ENCODE data around the gene DAPK2. TPM values are rescaled to one million over a fixed set of nuclear protein-coding genes. Genes with fewer than 3 reads are reported as not detected.

Gene DAPK2
- total RNA-seq, 4 donors from 2014 or later = 45.1 to 244 (median 107) TPM

GRCh38 chr15:63880744-63881143 lies 165.5 kb downstream of the DAPK2 start:
- intact Hi-C loops (cut with DNase I; ENCODE audit: low total_unique reads) = no loop called here
- no peak for DNase-seq
- H3K4me1 ChIP-seq = no peaks in the 10 kb centered on the region
- no peak overlapping the region for H3K4me3 ChIP-seq
- in situ Hi-C loops (cut with MboI; ENCODE audit: low pct_ligation_motif_present in 1 of 4, low pct_unique_long_range_greater_than_20kb in 1 of 4, low sequenced_read_pairs in 3 of 4) = loop anchor here in 2 of 4 donors (25.0 kb wide), 1 partner anchor 118 kb away; no protein-coding TSS in a partner anchor
- no peak for TF ChIP-seq POLR2A (IDR thresholded peaks at IDR 0.05)
- TF ChIP-seq EP300 (IDR thresholded peaks at IDR 0.05; ENCODE audit: low read depth) = no peak
- no peak for TF ChIP-seq CTCF (IDR thresholded peaks at IDR 0.05)
- TF ChIP-seq POLR2AphosphoS5 (IDR thresholded peaks at IDR 0.05) = no peak
- no peaks in the 10 kb centered on the region for H3K27me3 ChIP-seq
- H3K9me3 ChIP-seq = no peaks in the 10 kb centered on the region
- H3K36me3 ChIP-seq = no peaks in the 10 kb centered on the region
- no peak overlapping the region for H3K27ac ChIP-seq
- 47 to 63% methylated on average over 4 to 5 of the region's 5 CpGs for WGBS, 2 donors (ENCODE audit: low coverage in 1 of 2)

GRCh38 chr15:63879995-63880394 lies 166.3 kb downstream of the DAPK2 start:
- Histone ChIP-seq H3K27ac (no peak overlapping the region), H3K4me1 (no peaks in the 10 kb centered on the region), H3K4me3 (no peak overlapping the region), H3K27me3 (no peaks in the 10 kb centered on the region), H3K36me3 (no peaks in the 10 kb centered on the region), H3K9me3 (no peaks in the 10 kb centered on the region)
- in situ Hi-C loops (cut with MboI; ENCODE audit: low pct_ligation_motif_present in 1 of 4, low pct_unique_long_range_greater_than_20kb in 1 of 4, low sequenced_read_pairs in 3 of 4) = loop anchor here in 2 of 4 donors (25.0 kb wide), 1 partner anchor 118 kb away; no protein-coding TSS in a partner anchor
- TF ChIP-seq CTCF (IDR thresholded peaks at IDR 0.05) = no peak
- TF ChIP-seq POLR2A (IDR thresholded peaks at IDR 0.05) = no peak
- TF ChIP-seq POLR2AphosphoS5 (IDR thresholded peaks at IDR 0.05) = no peak
- TF ChIP-seq EP300 (IDR thresholded peaks at IDR 0.05; ENCODE audit: low read depth) = no peak
- intact Hi-C loops (cut with DNase I; ENCODE audit: low total_unique reads) = no loop called here
- DNase-seq = no peak
- WGBS, 2 donors (ENCODE audit: low coverage in 1 of 2) = 88% methylated on average over 1 of the region's 1 CpG; no CpG with 5 or more reads in 1 of the 2 donors

DNA sequence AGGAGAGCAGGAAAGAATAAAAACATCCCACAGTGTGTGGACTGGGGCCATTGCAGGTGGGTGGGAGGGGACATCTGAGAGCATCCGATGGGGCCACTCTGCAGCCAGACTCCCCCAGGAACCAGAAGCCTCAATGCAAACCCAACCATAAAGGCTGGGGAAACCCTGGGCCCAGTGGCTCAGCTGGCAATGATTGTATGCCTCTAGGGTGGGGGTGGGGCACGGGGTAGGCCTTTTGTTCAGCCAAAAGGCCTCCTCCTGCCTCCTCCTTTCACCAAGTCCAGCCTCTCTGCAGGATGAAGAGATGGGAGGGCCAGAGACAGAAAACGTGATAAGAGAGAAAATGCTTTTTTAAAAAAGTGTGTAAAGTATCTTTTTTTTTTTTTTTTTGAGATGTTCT lies 167.1 kb downstream of the DAPK2 start:
- H3K27me3 ChIP-seq = no peaks in the 10 kb centered on the region
- H3K27ac ChIP-seq = no peak overlapping the region
- TF ChIP-seq POLR2A (IDR thresholded peaks at IDR 0.05) (no peak), POLR2AphosphoS5 (IDR thresholded peaks at IDR 0.05) (no peak), CTCF (IDR thresholded peaks at IDR 0.05) (no peak), EP300 (IDR thresholded peaks at IDR 0.05; ENCODE audit: low read depth) (no peak)
- in situ Hi-C loops (cut with MboI; ENCODE audit: low pct_ligation_motif_present in 1 of 4, low pct_unique_long_range_greater_than_20kb in 1 of 4, low sequenced_read_pairs in 3 of 4) (loop anchor here in 2 of 4 donors (25.0 kb wide), 1 partner anchor 117 kb away; no protein-coding TSS in a partner anchor), intact Hi-C loops (cut with DNase I; ENCODE audit: low total_unique reads) (no loop called here)
- H3K4me3 ChIP-seq = no peak overlapping the region
- H3K36me3 ChIP-seq = no peaks in the 10 kb centered on the region
- DNase-seq = no peak
- no peaks in the 10 kb centered on the region for H3K9me3 ChIP-seq
- WGBS, 2 donors (ENCODE audit: low coverage in 1 of 2) = 72% methylated on average over 3 of the region's 3 CpGs; no CpG with 5 or more reads in 1 of the 2 donors
- no peaks in the 10 kb centered on the region for H3K4me1 ChIP-seq

DNA sequence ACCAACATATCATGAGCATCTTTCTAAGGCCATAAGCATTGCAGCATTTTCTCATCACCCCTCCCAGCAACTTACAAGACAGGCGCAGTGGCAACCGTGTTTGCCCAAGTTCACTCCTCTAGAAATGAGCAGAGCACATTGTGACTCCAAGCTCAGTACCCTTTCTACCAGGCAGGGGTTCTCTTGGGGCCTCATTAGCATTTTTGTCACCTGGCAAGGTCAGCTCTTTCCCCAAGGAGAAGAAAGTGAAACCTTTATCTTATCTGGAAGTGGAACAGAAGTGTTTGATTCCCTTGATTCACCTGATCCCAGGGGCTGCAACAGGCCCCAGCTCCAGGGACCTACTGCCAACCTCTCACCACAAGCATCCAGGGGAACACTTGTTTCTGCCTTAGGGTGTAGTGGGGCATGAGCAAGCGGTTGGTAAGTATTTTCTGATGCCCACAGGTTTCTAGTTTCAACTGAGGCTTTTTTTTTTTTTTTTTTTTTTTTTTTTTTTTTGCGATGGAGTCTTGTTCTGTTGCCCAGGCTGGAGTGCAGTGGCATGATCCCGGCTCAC lies 168.5 kb downstream of the DAPK2 start:
- Histone ChIP-seq H3K9me3 (no peaks in the 10 kb centered on the region), H3K27me3 (no peaks in the 10 kb centered on the region), H3K36me3 (no peaks in the 10 kb centered on the region), H3K4me1 (no peaks in the 10 kb centered on the region), H3K27ac (no peak overlapping the region), H3K4me3 (no peak overlapping the region)
- WGBS, 2 donors (ENCODE audit: low coverage in 1 of 2) = 83 to 87% methylated on average over 2 to 5 of the region's 5 CpGs
- intact Hi-C loops (cut with DNase I; ENCODE audit: low total_unique reads) (no loop called here), in situ Hi-C loops (cut with MboI; ENCODE audit: low pct_ligation_motif_present in 1 of 4, low pct_unique_long_range_greater_than_20kb in 1 of 4, low sequenced_read_pairs in 3 of 4) (loop anchor here in 2 of 4 donors (25.0 kb wide), 1 partner anchor 115 kb away; no protein-coding TSS in a partner anchor)
- DNase-seq = no peak
- TF ChIP-seq POLR2AphosphoS5 (IDR thresholded peaks at IDR 0.05) (no peak), EP300 (IDR thresholded peaks at IDR 0.05; ENCODE audit: low read depth) (no peak), POLR2A (IDR thresholded peaks at IDR 0.05) (no peak), CTCF (IDR thresholded peaks at IDR 0.05) (no peak)

All from transverse colon (tissue), 4 donors.